Smooth muscle cell (in vitro differentiated cells): ENCODE measurements around the gene CLMN. TPM values are rescaled to one million over a fixed set of nuclear protein-coding genes. Genes with fewer than 3 reads are reported as not detected.

Source experiments
- DNase-seq: peaks from one replicate; lab custom pipeline; 2025; ENCODE audit not compliant: unreplicated experiment; lab: John Stamatoyannopoulos, UW
- H2AFZ ChIP-seq: fragments of 200-600 bp; sonication (generic); 2 replicates; pipeline ENCODE4 v1.6.0; 2016; ENCODE audit warnings: antibody characterized with exemption, low read depth, mild to moderate bottlenecking
- H3F3A ChIP-seq: fragments of 200-600 bp; sonication (generic); 2 replicates; pipeline ENCODE4 v1.6.0; 2017; ENCODE audit warnings: antibody characterized with exemption, low read depth
- H3K27ac ChIP-seq: fragments of 200-600 bp; sonication (generic); 2 replicates; pipeline ENCODE4 v1.5.1; 2016; ENCODE audit warnings: low read depth, mild to moderate bottlenecking
- H3K27me3 ChIP-seq: fragments of 200-600 bp; sonication (generic); 2 replicates; pipeline ENCODE4 v1.6.1; 2016; ENCODE audit warnings: low read depth, mild to moderate bottlenecking
- H3K36me3 ChIP-seq: fragments of 200-600 bp; sonication (generic); 2 replicates; pipeline ENCODE4 v1.5.1; 2016; ENCODE audit warnings: low read depth
- H3K4me1 ChIP-seq: fragments of 200-600 bp; sonication (generic); 2 replicates; pipeline ENCODE4 v1.5.1; 2016; ENCODE audit warnings: low read depth
- H3K4me2 ChIP-seq: fragments of 200-600 bp; sonication (generic); 2 replicates; pipeline ENCODE4 v1.6.0; 2016; ENCODE audit warnings: mild to moderate bottlenecking
- H3K4me3 ChIP-seq: fragments of 200-600 bp; sonication (generic); 2 replicates; pipeline ENCODE4 v1.5.1; 2016; ENCODE audit warnings: mild to moderate bottlenecking
- H3K79me2 ChIP-seq: fragments of 200-600 bp; sonication (generic); 2 replicates; pipeline ENCODE4 v1.6.0; 2016; ENCODE audit warnings: low read depth, mild to moderate bottlenecking
- H3K9ac ChIP-seq: fragments of 200-600 bp; sonication (generic); 2 replicates; pipeline ENCODE4 v1.6.0; 2016; ENCODE audit warnings: low read depth
- H3K9me3 ChIP-seq: fragments of 200-600 bp; sonication (generic); replicated peaks from 2 replicates; pipeline ENCODE4 v1.5.1; 2016; ENCODE audit warnings: low read depth
- H4K20me1 ChIP-seq: fragments of 200-600 bp; sonication (generic); 2 replicates; pipeline ENCODE4 v1.6.0; 2016; ENCODE audit warnings: low read depth
- CTCF ChIP-seq: fragments of 200-600 bp; sonication (generic); IDR thresholded peaks from 2 replicates; pipeline ENCODE4 v1.5.1; 2017; ENCODE audit warnings: borderline replicate concordance, mild to moderate bottlenecking, antibody characterized with exemption; ENCODE audit not compliant: insufficient read depth, poor library complexity, severe bottlenecking
- WGBS: methylation state at CpG from one replicate; pipeline ENCODE4 v1.1.7; 2016; ENCODE audit warnings: low lambda C conversion rate; 5-methylcytosine and 5-hydroxymethylcytosine counted together
- polyA plus RNA-seq: library from polyadenylated mRNA; unstranded; fragments of >200 nt; fragmentation: Nextera tagmentation; extraction: Ambion mirVana; gene quantifications from 2 replicates; pipeline ENCODE4 v1.2.1, GENCODE V29; 2016
- total RNA-seq: library from RNA; depleted of rRNA; stranded (reverse); fragments of >200 nt; gene quantifications from 2 replicates; pipeline ENCODE4 v1.2.3, GENCODE V29; 2014

Gene CLMN
- total and polyA plus RNA-seq, 2 experiments from 2014 or later = 1.3 to 3.5 TPM

GRCh38 chr14:95156161-95157047 lies 163.3 kb downstream of the CLMN start:
- Histone ChIP-seq H2AFZ (peak overlapping the region; percentile 63), H3K36me3 (no peaks in the 10 kb centered on the region), H3K9me3 (no peaks in the 10 kb centered on the region), H3K27me3 (no peaks in the 10 kb centered on the region), H3K9ac (peak overlapping the region; percentile 96), H3K4me3 (peak overlapping the region; percentile 74), H3K79me2 (peaks cover 54% of the 10 kb centered on the region), H4K20me1 (peaks cover 50% of the 10 kb centered on the region), H3K27ac (peak overlapping the region; percentile 87), H3K4me1 (peaks cover 9% of the 10 kb centered on the region), H3K4me2 (peak overlapping the region; percentile 90), H3F3A (no peaks in the 10 kb centered on the region)
- peak; percentile 38 for DNase-seq
- 4% methylated on average over 45 of the region's 48 CpGs for WGBS
- no peak for TF ChIP-seq CTCF

GRCh38 chr14:95155045-95155444 lies 164.7 kb downstream of the CLMN start:
- Histone ChIP-seq H3K4me3 (peak overlapping the region; percentile 74), H3K36me3 (no peaks in the 10 kb centered on the region), H3K9me3 (no peaks in the 10 kb centered on the region), H3F3A (no peaks in the 10 kb centered on the region), H2AFZ (no peak overlapping the region), H3K9ac (no peak overlapping the region), H3K79me2 (peaks cover 68% of the 10 kb centered on the region), H3K4me2 (peak overlapping the region; percentile 90), H4K20me1 (peaks cover 63% of the 10 kb centered on the region), H3K27me3 (no peaks in the 10 kb centered on the region), H3K4me1 (peaks cover 9% of the 10 kb centered on the region), H3K27ac (no peak overlapping the region)
- WGBS = 91% methylated on average over 12 of the region's 12 CpGs
- no peak for TF ChIP-seq CTCF
- no peak for DNase-seq

- TF ChIP-seq CTCF = no peak
- H3K9me3 ChIP-seq = no peaks in the 10 kb centered on the region
- H3K27me3 ChIP-seq = no peaks in the 10 kb centered on the region
- no peak overlapping the region for H3K4me3 ChIP-seq
- H3K36me3 ChIP-seq = no peaks in the 10 kb centered on the region
- H3F3A ChIP-seq = no peaks in the 10 kb centered on the region
- H2AFZ ChIP-seq = no peak overlapping the region
- WGBS = 74% methylated on average over 4 of the region's 4 CpGs
- peaks cover 80% of the 10 kb centered on the region for H3K79me2 ChIP-seq
- peaks cover 75% of the 10 kb centered on the region for H4K20me1 ChIP-seq
- no peak overlapping the region for H3K9ac ChIP-seq
- DNase-seq = no peak
- no peak overlapping the region for H3K4me2 ChIP-seq
- H3K4me1 ChIP-seq = peaks cover 9% of the 10 kb centered on the region
- no peak overlapping the region for H3K27ac ChIP-seq
These were observed 165.8 kb downstream of the CLMN start for GRCh38 chr14:95153866-95154265.
